Central memory CD8-positive, alpha-beta T cell (primary cell): Measurements from ENCODE around the gene RPSA.
"Not testable (repeated sequence)": the region's sequence is repeated elsewhere in the genome, so short reads cannot be mapped to it uniquely, and the experiment has no call there.

Experiments
- ATAC-seq: fragments of 150-1000 bp; cut with Tn5 transposase; replicated peaks from 2 replicates; pipeline ENCODE4 v1.10.0; 2022; ENCODE audit warnings: mild to moderate bottlenecking, moderate FRiP score, moderate number of reproducible peaks; ENCODE audit not compliant: poor library complexity, severe bottlenecking; ENCODE audit errors: extremely low read depth
- DNase-seq, 2 donors: peaks; one replicate each; pipeline ENCODE4 v3.0.0; 2021; ENCODE audit warnings: low spot score in 2 of 2
- H3K27ac Mint-ChIP-seq: one replicate; pipeline ENCODE4 v1.8.0; 2022; ENCODE audit warnings: low read depth, mild to moderate bottlenecking, moderate library complexity, mixed read lengths
- H3K27me3 Mint-ChIP-seq: one replicate; pipeline ENCODE4 v1.8.0; 2022; ENCODE audit warnings: mixed read lengths
- H3K36me3 Mint-ChIP-seq: one replicate; pipeline ENCODE4 v1.8.0; 2022; ENCODE audit warnings: mild to moderate bottlenecking, moderate library complexity, mixed read lengths; ENCODE audit not compliant: insufficient read depth
- H3K4me1 Mint-ChIP-seq: one replicate; pipeline ENCODE4 v1.8.0; 2022; ENCODE audit warnings: mixed read lengths
- H3K4me3 Mint-ChIP-seq: one replicate; pipeline ENCODE4 v1.8.0; 2022; ENCODE audit warnings: mild to moderate bottlenecking, moderate library complexity, mixed read lengths
- H3K9me3 Mint-ChIP-seq: one replicate; pipeline ENCODE4 v1.8.0; 2022; ENCODE audit warnings: mixed read lengths

The RPSA gene

GRCh38 chr3:39404943-39405686 is 1.4 kb upstream of the RPSA start:
- Mint-ChIP-seq H3K4me3 (no peak overlapping the region), H3K4me1 (peaks cover 38% of the 10 kb centered on the region), H3K9me3 (no peaks in the 10 kb centered on the region), H3K36me3 (peaks cover 43% of the 10 kb centered on the region), H3K27me3 (no peaks in the 10 kb centered on the region), H3K27ac (no peak overlapping the region)
- DNase-seq (no peak), ATAC-seq (no peak)

- H3K4me1 Mint-ChIP-seq: peaks cover 44% of the 10 kb centered on the region
- ATAC-seq: no peak
- peak overlapping the region; percentile 87 for H3K4me3 Mint-ChIP-seq
- DNase-seq: no peak
- peaks cover 45% of the 10 kb centered on the region for H3K36me3 Mint-ChIP-seq
- H3K27me3 Mint-ChIP-seq: no peaks in the 10 kb centered on the region
- peak overlapping the region; percentile 92 for H3K27ac Mint-ChIP-seq
- H3K9me3 Mint-ChIP-seq: no peaks in the 10 kb centered on the region
Measured at GRCh38 chr3:39405687-39406367, 693 bp upstream of the RPSA start.

- ATAC-seq (no peak), DNase-seq (no peak)
- peaks cover 60% of the 10 kb centered on the region for H3K36me3 Mint-ChIP-seq
- peak overlapping the region; percentile 92 for H3K27ac Mint-ChIP-seq
- no peaks in the 10 kb centered on the region for H3K27me3 Mint-ChIP-seq
- no peaks in the 10 kb centered on the region for H3K9me3 Mint-ChIP-seq
- H3K4me3 Mint-ChIP-seq: peak overlapping the region; percentile 87
- H3K4me1 Mint-ChIP-seq: peaks cover 52% of the 10 kb centered on the region
Measured at GRCh38 chr3:39407259-39407629, 724 bp downstream of the RPSA start.

- Mint-ChIP-seq H3K27ac (peak overlapping the region; percentile 92), H3K4me1 (peaks cover 59% of the 10 kb centered on the region), H3K27me3 (no peaks in the 10 kb centered on the region), H3K9me3 (no peaks in the 10 kb centered on the region), H3K4me3 (peak overlapping the region; percentile 87), H3K36me3 (peaks cover 66% of the 10 kb centered on the region)
- DNase-seq (no peak), ATAC-seq (no peak)
Measured at GRCh38 chr3:39407773-39408492, 1.4 kb downstream of the RPSA start.

GRCh38 chr3:39408493-39409372 is 2.2 kb downstream of the RPSA start:
- DNase-seq (no peak), ATAC-seq (no peak)
- Mint-ChIP-seq H3K27me3 (no peaks in the 10 kb centered on the region), H3K36me3 (peaks cover 74% of the 10 kb centered on the region), H3K9me3 (no peaks in the 10 kb centered on the region), H3K4me1 (peaks cover 59% of the 10 kb centered on the region), H3K27ac (peak overlapping the region; percentile 92), H3K4me3 (peak overlapping the region; percentile 87)

GRCh38 chr3:39409514-39410136 is 3.1 kb downstream of the RPSA start:
- peaks cover 80% of the 10 kb centered on the region for H3K36me3 Mint-ChIP-seq
- peaks cover 61% of the 10 kb centered on the region for H3K4me1 Mint-ChIP-seq
- no peaks in the 10 kb centered on the region for H3K27me3 Mint-ChIP-seq
- H3K9me3 Mint-ChIP-seq: no peaks in the 10 kb centered on the region
- ATAC-seq (no peak), DNase-seq (no peak)
- H3K4me3 Mint-ChIP-seq: peak overlapping the region; percentile 87
- H3K27ac Mint-ChIP-seq: peak overlapping the region; percentile 64

GRCh38 chr3:39410893-39411292 is 4.4 kb downstream of the RPSA start:
- Mint-ChIP-seq H3K9me3 (no peaks in the 10 kb centered on the region), H3K4me3 (no peak overlapping the region), H3K27ac (peak overlapping the region; percentile 51), H3K27me3 (no peaks in the 10 kb centered on the region), H3K36me3 (peaks cover 87% of the 10 kb centered on the region), H3K4me1 (peaks cover 65% of the 10 kb centered on the region)
- ATAC-seq (no peak), DNase-seq (no peak)

- peaks cover 73% of the 10 kb centered on the region for H3K36me3 Mint-ChIP-seq
- H3K4me1 Mint-ChIP-seq: peaks cover 53% of the 10 kb centered on the region
- H3K27me3 Mint-ChIP-seq: no peaks in the 10 kb centered on the region
- H3K9me3 Mint-ChIP-seq: no peaks in the 10 kb centered on the region
- ATAC-seq: no peak
- no peak for DNase-seq
- no peak overlapping the region for H3K27ac Mint-ChIP-seq
- H3K4me3 Mint-ChIP-seq: no peak overlapping the region
Measured at GRCh38 chr3:39412668-39413260, 6.2 kb downstream of the RPSA start.

GRCh38 chr3:39413691-39414420 is 7.3 kb downstream of the RPSA start:
- ATAC-seq (no peak), DNase-seq (no peak)
- Mint-ChIP-seq H3K36me3 (peaks cover 62% of the 10 kb centered on the region), H3K27ac (no peak overlapping the region), H3K9me3 (no peaks in the 10 kb centered on the region), H3K4me3 (no peak overlapping the region), H3K4me1 (peaks cover 47% of the 10 kb centered on the region), H3K27me3 (no peaks in the 10 kb centered on the region)

- H3K27me3 Mint-ChIP-seq: no peaks in the 10 kb centered on the region
- no peak overlapping the region for H3K4me3 Mint-ChIP-seq
- peaks cover 42% of the 10 kb centered on the region for H3K4me1 Mint-ChIP-seq
- no peak for DNase-seq
- H3K27ac Mint-ChIP-seq: peak overlapping the region; percentile 26
- no peak for ATAC-seq
- peaks cover 56% of the 10 kb centered on the region for H3K36me3 Mint-ChIP-seq
- no peaks in the 10 kb centered on the region for H3K9me3 Mint-ChIP-seq
Measured at GRCh38 chr3:39414421-39414907, 7.9 kb downstream of the RPSA start.

- Mint-ChIP-seq H3K36me3 (peaks cover 48% of the 10 kb centered on the region), H3K4me1 (peaks cover 34% of the 10 kb centered on the region)
- H3K27me3 Mint-ChIP-seq, DNase-seq, H3K27ac Mint-ChIP-seq, ATAC-seq, H3K4me3 Mint-ChIP-seq, H3K9me3 Mint-ChIP-seq: not testable (repeated sequence)
Measured at GRCh38 chr3:39415302-39415701, 8.8 kb downstream of the RPSA start.
